Measurements from ENCODE around the gene SLIT3.

Gene SLIT3

GRCh38 chr5:169039592-169039991, 261.3 kb downstream of the SLIT3 start:
- Histone ChIP-seq H2AFZ (ENCODE audit: low read length) (no peak overlapping the region), H3K9ac (ENCODE audit: low read depth, low read length, poor library complexity, severe bottlenecking) (no peak overlapping the region), H3K4me1 (ENCODE audit: insufficient read depth, low read length, poor library complexity, severe bottlenecking) (no peaks in the 10 kb centered on the region), H3K79me2 (ENCODE audit: insufficient read depth, low read length) (no peaks in the 10 kb centered on the region), H4K20me1 (ENCODE audit: insufficient read depth, low read length, poor library complexity, severe bottlenecking) (no peaks in the 10 kb centered on the region), H3K4me2 (ENCODE audit: low read depth, low read length, poor library complexity, severe bottlenecking) (no peak overlapping the region), H3K4me3 (ENCODE audit: low read length, poor library complexity, severe bottlenecking) (no peak overlapping the region), H3K9me2 (replicated peaks; ENCODE audit: low read depth, low read length) (no peaks in the 10 kb centered on the region), H3K27me3 (ENCODE audit: insufficient read depth, low read length, poor library complexity, severe bottlenecking) (no peaks in the 10 kb centered on the region), H3K36me3 (ENCODE audit: insufficient read depth, low read length) (no peaks in the 10 kb centered on the region), H3K9me3 (ENCODE audit: insufficient read depth, low read depth, low read length) (no peaks in the 10 kb centered on the region), H3F3A (ENCODE audit: low read depth) (no peaks in the 10 kb centered on the region)
- TF ChIP-seq EZH2phosphoT487 (IDR thresholded peaks at IDR 0.05; ENCODE audit: borderline replicate concordance) (no peak), CTCF (conservative IDR thresholded peaks at IDR 0.05; ENCODE audit: low read length) (no peak)

- no peaks in the 10 kb centered on the region for H4K20me1 ChIP-seq (ENCODE audit: insufficient read depth, low read length, poor library complexity, severe bottlenecking)
- H3K4me3 ChIP-seq (ENCODE audit: low read length, poor library complexity, severe bottlenecking): no peak overlapping the region
- H3K4me2 ChIP-seq (ENCODE audit: low read depth, low read length, poor library complexity, severe bottlenecking): no peak overlapping the region
- H2AFZ ChIP-seq (ENCODE audit: low read length): no peak overlapping the region
- no peaks in the 10 kb centered on the region for H3F3A ChIP-seq (ENCODE audit: low read depth)
- H3K79me2 ChIP-seq (ENCODE audit: insufficient read depth, low read length): no peaks in the 10 kb centered on the region
- H3K9ac ChIP-seq (ENCODE audit: low read depth, low read length, poor library complexity, severe bottlenecking): no peak overlapping the region
- no peak for TF ChIP-seq CTCF (conservative IDR thresholded peaks at IDR 0.05; ENCODE audit: low read length)
- no peak for TF ChIP-seq EZH2phosphoT487 (IDR thresholded peaks at IDR 0.05; ENCODE audit: borderline replicate concordance)
- no peaks in the 10 kb centered on the region for H3K4me1 ChIP-seq (ENCODE audit: insufficient read depth, low read length, poor library complexity, severe bottlenecking)
- H3K36me3 ChIP-seq (ENCODE audit: insufficient read depth, low read length): no peaks in the 10 kb centered on the region
- no peaks in the 10 kb centered on the region for H3K9me2 ChIP-seq (replicated peaks; ENCODE audit: low read depth, low read length)
- no peaks in the 10 kb centered on the region for H3K9me3 ChIP-seq (ENCODE audit: insufficient read depth, low read depth, low read length)
- H3K27me3 ChIP-seq (ENCODE audit: insufficient read depth, low read length, poor library complexity, severe bottlenecking): no peaks in the 10 kb centered on the region
Measured at GRCh38 chr5:169037466-169037865, 263.5 kb downstream of the SLIT3 start.

- H3F3A ChIP-seq (ENCODE audit: low read depth): no peaks in the 10 kb centered on the region
- H3K9me2 ChIP-seq (replicated peaks; ENCODE audit: low read depth, low read length): no peaks in the 10 kb centered on the region
- no peak overlapping the region for H2AFZ ChIP-seq (ENCODE audit: low read length)
- no peaks in the 10 kb centered on the region for H3K79me2 ChIP-seq (ENCODE audit: insufficient read depth, low read length)
- no peaks in the 10 kb centered on the region for H3K27me3 ChIP-seq (ENCODE audit: insufficient read depth, low read length, poor library complexity, severe bottlenecking)
- H3K9ac ChIP-seq (ENCODE audit: low read depth, low read length, poor library complexity, severe bottlenecking): no peak overlapping the region
- H3K4me2 ChIP-seq (ENCODE audit: low read depth, low read length, poor library complexity, severe bottlenecking): no peak overlapping the region
- TF ChIP-seq EZH2phosphoT487 (IDR thresholded peaks at IDR 0.05; ENCODE audit: borderline replicate concordance): no peak
- no peak for TF ChIP-seq CTCF (conservative IDR thresholded peaks at IDR 0.05; ENCODE audit: low read length)
- H3K9me3 ChIP-seq (ENCODE audit: insufficient read depth, low read depth, low read length): no peaks in the 10 kb centered on the region
- H3K4me1 ChIP-seq (ENCODE audit: insufficient read depth, low read length, poor library complexity, severe bottlenecking): no peaks in the 10 kb centered on the region
- no peak overlapping the region for H3K4me3 ChIP-seq (ENCODE audit: low read length, poor library complexity, severe bottlenecking)
- H3K36me3 ChIP-seq (ENCODE audit: insufficient read depth, low read length): no peaks in the 10 kb centered on the region
- no peaks in the 10 kb centered on the region for H4K20me1 ChIP-seq (ENCODE audit: insufficient read depth, low read length, poor library complexity, severe bottlenecking)
Measured at GRCh38 chr5:169036079-169036805, 264.7 kb downstream of the SLIT3 start.

Measured in Loucy (cell line).